ENCODE data around the gene SLC8A1. TPM values are rescaled to one million over a fixed set of nuclear protein-coding genes. Genes with fewer than 3 reads are reported as not detected.

Gene SLC8A1
- total RNA-seq, 1 donor: 82.9 TPM

DNA sequence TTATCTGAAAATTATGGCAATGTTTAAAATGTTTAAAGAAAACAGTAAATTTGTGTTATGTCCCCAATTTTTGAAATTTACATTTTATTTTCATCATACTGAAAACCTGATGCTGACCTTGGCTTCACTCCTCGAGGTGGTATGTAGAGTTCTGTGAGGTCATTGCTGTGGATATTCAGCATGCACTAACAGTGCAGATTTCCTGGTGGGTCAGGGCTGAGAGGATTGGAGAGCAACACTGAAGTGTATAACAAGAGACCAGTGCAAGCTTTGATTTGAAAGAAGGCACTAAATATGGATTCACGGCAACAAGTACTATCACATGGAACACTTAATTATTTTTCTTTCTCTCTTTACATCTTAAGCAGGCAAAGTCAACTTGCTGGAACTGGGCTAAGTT is 134.1 kb downstream of the SLC8A1 start:
- DNase-seq (ENCODE audit: insufficient read length, low spot score, missing footprints): no peak
- TF ChIP-seq, protein P1, sequence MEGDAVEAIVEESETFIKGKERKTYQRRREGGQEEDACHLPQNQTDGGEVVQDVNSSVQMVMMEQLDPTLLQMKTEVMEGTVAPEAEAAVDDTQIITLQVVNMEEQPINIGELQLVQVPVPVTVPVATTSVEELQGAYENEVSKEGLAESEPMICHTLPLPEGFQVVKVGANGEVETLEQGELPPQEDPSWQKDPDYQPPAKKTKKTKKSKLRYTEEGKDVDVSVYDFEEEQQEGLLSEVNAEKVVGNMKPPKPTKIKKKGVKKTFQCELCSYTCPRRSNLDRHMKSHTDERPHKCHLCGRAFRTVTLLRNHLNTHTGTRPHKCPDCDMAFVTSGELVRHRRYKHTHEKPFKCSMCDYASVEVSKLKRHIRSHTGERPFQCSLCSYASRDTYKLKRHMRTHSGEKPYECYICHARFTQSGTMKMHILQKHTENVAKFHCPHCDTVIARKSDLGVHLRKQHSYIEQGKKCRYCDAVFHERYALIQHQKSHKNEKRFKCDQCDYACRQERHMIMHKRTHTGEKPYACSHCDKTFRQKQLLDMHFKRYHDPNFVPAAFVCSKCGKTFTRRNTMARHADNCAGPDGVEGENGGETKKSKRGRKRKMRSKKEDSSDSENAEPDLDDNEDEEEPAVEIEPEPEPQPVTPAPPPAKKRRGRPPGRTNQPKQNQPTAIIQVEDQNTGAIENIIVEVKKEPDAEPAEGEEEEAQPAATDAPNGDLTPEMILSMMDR (IDR thresholded peaks at IDR 0.05; ENCODE audit: extremely low read depth, low read depth, low read length): no peak
- no peaks in the 10 kb centered on the region for H3K27me3 ChIP-seq (ENCODE audit: insufficient read depth, low read length)
- no peaks in the 10 kb centered on the region for H3K36me3 ChIP-seq (ENCODE audit: insufficient read depth, low read length)
- no peaks in the 10 kb centered on the region for H4K20me1 ChIP-seq (ENCODE audit: insufficient read depth, low read length)
- no peak overlapping the region for H2AFZ ChIP-seq (ENCODE audit: low read length)
- no peak overlapping the region for H3K4me2 ChIP-seq (ENCODE audit: insufficient read depth, low read length)
- no peaks in the 10 kb centered on the region for H3K9me3 ChIP-seq (ENCODE audit: low read depth, low read length)
- H3K79me2 ChIP-seq (ENCODE audit: insufficient read depth, low read length): no peaks in the 10 kb centered on the region
- peak overlapping the region; percentile 61 for H3K27ac ChIP-seq (ENCODE audit: low read depth, low read length)
- H3K4me3 ChIP-seq (ENCODE audit: insufficient read depth, low read length): no peak overlapping the region
- peaks cover 42% of the 10 kb centered on the region for H3K4me1 ChIP-seq (ENCODE audit: insufficient read depth, low read length)

DNA sequence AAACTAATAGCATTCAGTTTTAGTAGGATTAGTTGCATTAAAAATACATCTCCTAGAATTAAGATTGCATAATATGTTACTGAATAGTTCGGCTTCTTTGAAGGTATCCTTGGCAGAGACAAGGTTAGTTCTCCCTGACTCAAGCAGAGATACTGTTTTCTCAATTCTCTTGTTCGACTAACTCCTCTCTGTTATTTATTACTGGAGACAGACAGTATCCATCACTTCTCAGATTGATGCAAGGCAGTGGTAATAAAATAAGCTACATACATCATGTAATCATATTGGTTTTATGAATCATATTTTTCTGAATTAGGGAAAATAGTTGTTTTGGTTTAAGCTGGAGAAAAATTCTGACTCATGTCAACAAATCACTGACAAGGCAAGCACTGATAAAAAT is 134.8 kb downstream of the SLC8A1 start:
- peak; percentile 26 for DNase-seq (ENCODE audit: insufficient read length, low spot score, missing footprints)

DNA sequence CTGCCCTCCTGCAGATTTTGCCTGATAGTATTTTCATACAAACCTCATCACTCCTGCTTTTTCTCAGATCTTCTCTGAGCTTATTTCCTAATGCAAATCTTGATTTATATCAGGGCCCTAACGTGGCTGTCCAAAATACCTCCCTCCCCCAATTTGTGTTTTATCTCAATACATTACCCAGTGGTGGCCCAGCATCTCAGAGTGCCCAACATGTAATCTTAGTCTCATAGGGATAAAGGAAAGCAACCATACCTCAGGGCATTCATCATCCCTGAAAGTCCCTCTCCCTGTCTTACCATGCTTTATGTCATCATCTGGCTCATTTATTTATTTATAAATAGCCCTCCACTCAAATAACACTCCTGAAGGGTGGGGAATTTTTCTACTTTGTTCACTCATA is 135.3 kb downstream of the SLC8A1 start:
- Histone ChIP-seq H3K27me3 (ENCODE audit: insufficient read depth, low read length) (no peaks in the 10 kb centered on the region), H2AFZ (ENCODE audit: low read length) (no peak overlapping the region), H3K4me2 (ENCODE audit: insufficient read depth, low read length) (no peak overlapping the region), H3K36me3 (ENCODE audit: insufficient read depth, low read length) (no peaks in the 10 kb centered on the region), H4K20me1 (ENCODE audit: insufficient read depth, low read length) (no peaks in the 10 kb centered on the region), H3K27ac (ENCODE audit: low read depth, low read length) (peak overlapping the region; percentile 61), H3K79me2 (ENCODE audit: insufficient read depth, low read length) (no peaks in the 10 kb centered on the region), H3K4me3 (ENCODE audit: insufficient read depth, low read length) (no peak overlapping the region), H3K4me1 (ENCODE audit: insufficient read depth, low read length) (peaks cover 33% of the 10 kb centered on the region), H3K9me3 (ENCODE audit: low read depth, low read length) (no peaks in the 10 kb centered on the region)
- TF ChIP-seq, protein P1 (IDR thresholded peaks at IDR 0.05; ENCODE audit: extremely low read depth, low read depth, low read length): no peak
- DNase-seq (ENCODE audit: insufficient read length, low spot score, missing footprints): no peak

More for the DNA sequence above, 134.8 kb downstream of the SLC8A1 start:
- no peak overlapping the region for H3K4me2 ChIP-seq (ENCODE audit: insufficient read depth, low read length)
- no peak overlapping the region for H3K4me3 ChIP-seq (ENCODE audit: insufficient read depth, low read length)
- no peaks in the 10 kb centered on the region for H3K36me3 ChIP-seq (ENCODE audit: insufficient read depth, low read length)
- H3K9me3 ChIP-seq (ENCODE audit: low read depth, low read length): no peaks in the 10 kb centered on the region
- no peaks in the 10 kb centered on the region for H3K79me2 ChIP-seq (ENCODE audit: insufficient read depth, low read length)
- H4K20me1 ChIP-seq (ENCODE audit: insufficient read depth, low read length): no peaks in the 10 kb centered on the region
- no peaks in the 10 kb centered on the region for H3K27me3 ChIP-seq (ENCODE audit: insufficient read depth, low read length)
- H2AFZ ChIP-seq (ENCODE audit: low read length): no peak overlapping the region
- TF ChIP-seq, protein P1 (IDR thresholded peaks at IDR 0.05; ENCODE audit: extremely low read depth, low read depth, low read length): no peak
- H3K27ac ChIP-seq (ENCODE audit: low read depth, low read length): peak overlapping the region; percentile 61
- H3K4me1 ChIP-seq (ENCODE audit: insufficient read depth, low read length): peaks cover 37% of the 10 kb centered on the region

DNA sequence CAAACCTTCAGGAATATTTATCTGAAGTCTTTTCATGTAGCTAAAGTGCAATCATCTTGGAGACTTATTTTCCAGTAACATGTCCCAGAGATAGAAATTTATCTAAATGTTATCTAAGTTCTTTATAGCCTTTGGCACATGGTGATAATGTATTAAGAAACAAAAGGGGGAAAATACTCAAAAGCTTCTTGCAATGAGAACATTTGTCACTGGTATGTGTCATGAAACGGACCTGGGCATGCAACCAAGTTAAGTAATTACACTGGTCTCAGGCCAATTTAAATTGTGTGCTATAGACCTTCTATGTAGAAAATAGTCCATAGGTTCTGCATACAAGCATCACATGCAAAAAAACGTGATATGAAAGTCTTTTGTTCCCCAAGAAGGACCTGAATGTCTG is 136.2 kb downstream of the SLC8A1 start:
- Histone ChIP-seq H2AFZ (ENCODE audit: low read length) (no peak overlapping the region), H3K36me3 (ENCODE audit: insufficient read depth, low read length) (no peaks in the 10 kb centered on the region), H3K4me2 (ENCODE audit: insufficient read depth, low read length) (peak overlapping the region; percentile 5), H3K27me3 (ENCODE audit: insufficient read depth, low read length) (no peaks in the 10 kb centered on the region), H3K9me3 (ENCODE audit: low read depth, low read length) (no peaks in the 10 kb centered on the region), H3K27ac (ENCODE audit: low read depth, low read length) (peak overlapping the region; percentile 61), H3K79me2 (ENCODE audit: insufficient read depth, low read length) (no peaks in the 10 kb centered on the region), H3K4me3 (ENCODE audit: insufficient read depth, low read length) (no peak overlapping the region), H4K20me1 (ENCODE audit: insufficient read depth, low read length) (no peaks in the 10 kb centered on the region), H3K4me1 (ENCODE audit: insufficient read depth, low read length) (peaks cover 31% of the 10 kb centered on the region)
- TF ChIP-seq, protein P1 (IDR thresholded peaks at IDR 0.05; ENCODE audit: extremely low read depth, low read depth, low read length): no peak
- no peak for DNase-seq (ENCODE audit: insufficient read length, low spot score, missing footprints)

Measured in osteoblast (primary cell).